H9 (cell line): ENCODE measurements around the gene CST11. TPM values are rescaled to one million over a fixed set of nuclear protein-coding genes. Genes with fewer than 3 reads are reported as not detected.

ENCODE experiments used
- DNase-seq: peaks from one replicate; pipeline ENCODE4 v3.0.0-alpha.2; 2017
- H2AFZ ChIP-seq: one replicate; pipeline ENCODE4 v1.6.1; 2013; ENCODE audit warnings: mild to moderate bottlenecking, low read length, control low read depth, moderate library complexity
- H2AK5ac ChIP-seq: 2 replicates; pipeline ENCODE4 v1.6.1; 2013; ENCODE audit warnings: low read length, control low read depth, mixed read lengths; ENCODE audit not compliant: insufficient read length
- H2BK120ac ChIP-seq: one replicate; pipeline ENCODE4 v1.6.1; 2013; ENCODE audit warnings: low read depth, mild to moderate bottlenecking, low read length, control low read depth, inconsistent platforms; ENCODE audit not compliant: poor library complexity, severe bottlenecking
- H2BK12ac ChIP-seq: 2 replicates; pipeline ENCODE4 v1.6.1; 2013; ENCODE audit warnings: low read length, control low read depth, mixed read lengths, low read depth; ENCODE audit not compliant: insufficient read length
- H2BK15ac ChIP-seq: 2 replicates; pipeline ENCODE4 v1.6.1; 2013; ENCODE audit warnings: low read depth, low read length, control low read depth
- H2BK20ac ChIP-seq: one replicate; pipeline ENCODE4 v1.6.1; 2013; ENCODE audit warnings: low read depth, mild to moderate bottlenecking, low read length, control low read depth, inconsistent platforms; ENCODE audit not compliant: poor library complexity, severe bottlenecking
- H2BK5ac ChIP-seq: 2 replicates; pipeline ENCODE4 v1.6.1; 2013; ENCODE audit warnings: low read length, control low read depth, mixed read lengths; ENCODE audit not compliant: insufficient read length
- H3K14ac ChIP-seq: 2 replicates; pipeline ENCODE4 v1.6.1; 2013; ENCODE audit warnings: low read length, control low read depth; ENCODE audit not compliant: insufficient read depth
- H3K18ac ChIP-seq: 2 replicates; pipeline ENCODE4 v1.6.1; 2013; ENCODE audit warnings: low read depth, mild to moderate bottlenecking, mixed read lengths, low read length, control low read depth; ENCODE audit not compliant: insufficient read length
- H3K23ac ChIP-seq: 2 replicates; pipeline ENCODE4 v1.6.1; 2013; ENCODE audit warnings: low read length, control low read depth, mixed read lengths, low read depth; ENCODE audit not compliant: insufficient read length
- H3K23me2 ChIP-seq: 2 replicates; pipeline ENCODE4 v1.6.1; 2013; ENCODE audit warnings: low read depth, mild to moderate bottlenecking, mixed read lengths, low read length, control low read depth; ENCODE audit not compliant: insufficient read length, poor library complexity, severe bottlenecking
- H3K27ac ChIP-seq: 2 replicates; pipeline ENCODE4 v1.5.1; 2013; ENCODE audit warnings: low read length, control low read depth, mixed read lengths, low read depth; ENCODE audit not compliant: insufficient read length
- H3K27me3 ChIP-seq: 2 replicates; pipeline ENCODE4 v1.6.1; 2013; ENCODE audit warnings: low read length, control low read depth, inconsistent platforms; ENCODE audit not compliant: insufficient read depth
- H3K4ac ChIP-seq: 2 replicates; pipeline ENCODE4 v1.6.1; 2013; ENCODE audit warnings: low read depth, mild to moderate bottlenecking, control low read depth, inconsistent platforms, low read length, moderate library complexity
- H3K4me1 ChIP-seq: 2 replicates; pipeline ENCODE4 v1.6.1; 2013; ENCODE audit warnings: low read length, control low read depth, inconsistent platforms; ENCODE audit not compliant: insufficient read depth
- H3K4me2 ChIP-seq: 2 replicates; pipeline ENCODE4 v1.6.1; 2013; ENCODE audit warnings: low read length, control low read depth, mixed read lengths; ENCODE audit not compliant: insufficient read length, insufficient read depth
- H3K56ac ChIP-seq: 2 replicates; pipeline ENCODE4 v1.6.1; 2013; ENCODE audit warnings: low read depth, mild to moderate bottlenecking, mixed read lengths, low read length, control low read depth; ENCODE audit not compliant: insufficient read length
- H3K79me1 ChIP-seq: 2 replicates; pipeline ENCODE4 v1.6.1; 2013; ENCODE audit warnings: low read depth, mild to moderate bottlenecking, moderate library complexity, low read length, control low read depth, inconsistent platforms; ENCODE audit not compliant: insufficient read depth, poor library complexity, severe bottlenecking
- H3K79me2 ChIP-seq: 2 replicates; pipeline ENCODE4 v1.6.1; 2013; ENCODE audit warnings: low read length, control low read depth, inconsistent platforms; ENCODE audit not compliant: insufficient read depth
- H3K9ac ChIP-seq: 2 replicates; pipeline ENCODE4 v1.6.1; 2013; ENCODE audit warnings: low read length, control low read depth, mixed read lengths; ENCODE audit not compliant: insufficient read length; ENCODE audit errors: extremely low read depth
- H3K9me3 ChIP-seq: one replicate; pipeline ENCODE4 v1.6.1; 2013; ENCODE audit warnings: low read depth, low read length, inconsistent platforms; ENCODE audit not compliant: control insufficient read depth
- H3T11ph ChIP-seq: one replicate; pipeline ENCODE4 v1.6.1; 2013; ENCODE audit warnings: mild to moderate bottlenecking, low read length, control low read depth, inconsistent platforms
- H4K20me1 ChIP-seq: one replicate; pipeline ENCODE4 v1.6.1; 2013; ENCODE audit not compliant: control insufficient read depth, insufficient read length, insufficient read depth
- H4K5ac ChIP-seq: 2 replicates; pipeline ENCODE4 v1.6.1; 2013; ENCODE audit warnings: low read depth, mild to moderate bottlenecking, mixed read lengths, low read length, control low read depth; ENCODE audit not compliant: insufficient read length
- H4K8ac ChIP-seq: replicated peaks from 2 replicates; pipeline ENCODE4 v1.6.1; 2013; ENCODE audit warnings: low read length, control low read depth, mixed read lengths, low read depth; ENCODE audit not compliant: insufficient read length
- H4K91ac ChIP-seq: 2 replicates; pipeline ENCODE4 v1.6.1; 2013; ENCODE audit warnings: low read depth, mild to moderate bottlenecking, moderate library complexity, mixed read lengths, low read length, control low read depth; ENCODE audit not compliant: insufficient read length
- H3K27ac Mint-ChIP-seq, 3 experiments: 2 replicates in 2 of 3; 3 replicates in 1 of 3; pipeline ENCODE4 v1.8.0; 2020 to 2021; ENCODE audit warnings: mixed read lengths in 3 of 3, mild to moderate bottlenecking in 1 of 3, moderate library complexity in 1 of 3
- H3K27me3 Mint-ChIP-seq: 2 replicates; pipeline ENCODE4 v1.8.0; 2021; ENCODE audit warnings: low read depth, mild to moderate bottlenecking, moderate library complexity, mixed read lengths
- H3K36me3 Mint-ChIP-seq, 3 experiments: 2 replicates in 2 of 3; 3 replicates in 1 of 3; pipeline ENCODE4 v1.8.0; 2020 to 2021; ENCODE audit warnings: low read depth in 3 of 3, mixed read lengths in 3 of 3; ENCODE audit not compliant: insufficient read depth in 1 of 3
- H3K4me1 Mint-ChIP-seq, 2 experiments: 2 replicates each; pipeline ENCODE4 v1.8.0; 2020; ENCODE audit warnings: mixed read lengths in 2 of 2
- H3K4me3 Mint-ChIP-seq, 2 experiments: 2 replicates in 1 of 2; 3 replicates in 1 of 2; pipeline ENCODE4 v1.8.0; 2020 to 2021; ENCODE audit warnings: mild to moderate bottlenecking in 2 of 2, mixed read lengths in 2 of 2, moderate library complexity in 1 of 2
- H3K9me3 Mint-ChIP-seq, 2 experiments: 2 replicates in 1 of 2; 3 replicates in 1 of 2; pipeline ENCODE4 v1.8.0; 2020; ENCODE audit warnings: mild to moderate bottlenecking in 2 of 2, mixed read lengths in 2 of 2, moderate library complexity in 1 of 2
- WGBS: extraction: QIAGEN DNeasy Blood & Tissue Kit; methylation state at CpG from one replicate; pipeline ENCODE4 v1.1.7; 2013; ENCODE audit warnings: missing lambda C conversion rate, low lambda C conversion rate, mixed read lengths; ENCODE audit not compliant: insufficient read length; ENCODE audit errors: extremely low coverage; 5-methylcytosine and 5-hydroxymethylcytosine counted together
- total RNA-seq: library from RNA; stranded (reverse); gene quantifications from 2 replicates; pipeline ENCODE4 v1.2.1, GENCODE V29; 2021
- TF ChIP-seq, protein P1 (sequence below): fragments of 200-600 bp; sonication (generic); conservative IDR thresholded peaks from 3 replicates; pipeline ENCODE4 v1.8.0; 2021; ENCODE audit warnings: antibody characterized with exemption, mild to moderate bottlenecking

The CST11 gene
- total RNA-seq, 1 experiment from 2014 or later = not detected

DNA sequence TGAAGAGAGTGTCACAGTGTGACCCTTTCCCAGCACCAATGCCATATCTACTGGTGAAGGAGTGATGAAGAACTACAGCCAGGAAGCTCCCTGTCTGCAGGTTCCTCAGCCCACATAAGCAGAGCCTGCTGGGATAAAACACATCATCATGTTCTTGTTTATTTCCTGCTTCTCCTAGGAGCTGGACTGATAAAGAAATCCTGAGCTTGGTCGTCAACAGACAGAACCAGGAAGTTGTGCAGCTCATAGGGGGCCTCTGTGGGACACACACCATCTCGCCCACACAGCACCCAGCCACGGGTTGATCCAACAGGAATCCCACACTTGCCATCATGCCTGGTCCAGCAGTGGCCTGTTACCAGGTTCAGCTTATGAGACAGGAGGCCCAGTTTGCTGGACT, 16.0 kb downstream of the CST11 start:
- Histone ChIP-seq H3K4ac (no peak overlapping the region), H3K9me3 (no peaks in the 10 kb centered on the region), H3K23ac (no peak overlapping the region), H4K5ac (no peak overlapping the region), H2AFZ (no peak overlapping the region), H3K14ac (no peak overlapping the region), H3K23me2 (no peaks in the 10 kb centered on the region), H3K56ac (no peak overlapping the region), H4K8ac (no peak overlapping the region), H2BK20ac (no peak overlapping the region), H3K18ac (no peak overlapping the region), H3K9ac (no peak overlapping the region), H3K79me1 (no peaks in the 10 kb centered on the region), H2BK120ac (no peak overlapping the region), H4K20me1 (no peaks in the 10 kb centered on the region), H2AK5ac (no peak overlapping the region), H3K4me1 (no peaks in the 10 kb centered on the region), H4K91ac (no peak overlapping the region), H2BK5ac (no peak overlapping the region), H2BK12ac (no peak overlapping the region), H3K27ac (no peak overlapping the region), H3T11ph (no peak overlapping the region), H3K4me2 (no peak overlapping the region), H3K79me2 (no peaks in the 10 kb centered on the region), H3K27me3 (no peaks in the 10 kb centered on the region), H2BK15ac (no peak overlapping the region)
- Mint-ChIP-seq H3K36me3 (no peaks in the 10 kb centered on the region), H3K4me1 (peaks cover 0 to 5% of the 10 kb centered on the region in 2 experiments; a peak in 2 of 4 replicates), H3K9me3 (no peaks in the 10 kb centered on the region), H3K4me3 (no peak overlapping the region), H3K27me3 (no peaks in the 10 kb centered on the region; the same call in 1 of the 2 replicates), H3K27ac (no peak overlapping the region)
- TF ChIP-seq, protein P1, sequence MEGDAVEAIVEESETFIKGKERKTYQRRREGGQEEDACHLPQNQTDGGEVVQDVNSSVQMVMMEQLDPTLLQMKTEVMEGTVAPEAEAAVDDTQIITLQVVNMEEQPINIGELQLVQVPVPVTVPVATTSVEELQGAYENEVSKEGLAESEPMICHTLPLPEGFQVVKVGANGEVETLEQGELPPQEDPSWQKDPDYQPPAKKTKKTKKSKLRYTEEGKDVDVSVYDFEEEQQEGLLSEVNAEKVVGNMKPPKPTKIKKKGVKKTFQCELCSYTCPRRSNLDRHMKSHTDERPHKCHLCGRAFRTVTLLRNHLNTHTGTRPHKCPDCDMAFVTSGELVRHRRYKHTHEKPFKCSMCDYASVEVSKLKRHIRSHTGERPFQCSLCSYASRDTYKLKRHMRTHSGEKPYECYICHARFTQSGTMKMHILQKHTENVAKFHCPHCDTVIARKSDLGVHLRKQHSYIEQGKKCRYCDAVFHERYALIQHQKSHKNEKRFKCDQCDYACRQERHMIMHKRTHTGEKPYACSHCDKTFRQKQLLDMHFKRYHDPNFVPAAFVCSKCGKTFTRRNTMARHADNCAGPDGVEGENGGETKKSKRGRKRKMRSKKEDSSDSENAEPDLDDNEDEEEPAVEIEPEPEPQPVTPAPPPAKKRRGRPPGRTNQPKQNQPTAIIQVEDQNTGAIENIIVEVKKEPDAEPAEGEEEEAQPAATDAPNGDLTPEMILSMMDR = no peak
- no peak for DNase-seq
- WGBS = no CpG with 5 or more reads among the region's 3 CpGs
